H1 (cell line): ENCODE results near the gene ZNF500. TPM values are rescaled to one million over a fixed set of nuclear protein-coding genes. Genes with fewer than 3 reads are reported as not detected.
A peak's percentile ranks its signal among the peaks of the same experiment; 100 is the strongest.

Source experiments
- CTCF ChIA-PET: fragments of 300-600 bp; sonication (Branson Sonifier 250); formaldehyde crosslinking; loops from one replicate; lab custom pipeline; 2021; ENCODE audit not compliant: partially characterized antibody; lab: Charles Lee
- POLR2A ChIA-PET: fragments of 300-600 bp; sonication (Branson Sonifier 250); formaldehyde crosslinking; loops from one replicate; lab custom pipeline; 2021; ENCODE audit warnings: inconsistent platforms; ENCODE audit not compliant: partially characterized antibody; lab: Charles Lee
- DNase-seq, 2 experiments: peaks; one replicate each; pipeline versions ENCODE4 v3.0.0 to v3.0.0-alpha.2; 2010 to 2022; ENCODE audit warnings: low spot score in 2 of 2, low read depth in 1 of 2, mixed read lengths in 1 of 2
- FAIRE-seq: peaks from 2 replicates; lab custom pipeline; 2011; peaks lifted over from hg19 to GRCh38; lab: Jason Lieb, UNC
- H2AFZ ChIP-seq: 2 replicates; pipeline ENCODE4 v1.8.1; 2012; ENCODE audit warnings: low read length, inconsistent platforms
- H2AK5ac ChIP-seq: 2 replicates; pipeline ENCODE4 v1.6.1; 2013; ENCODE audit warnings: low read depth, low read length
- H2BK120ac ChIP-seq: replicated peaks from 2 replicates; pipeline ENCODE3; 2013; ENCODE audit warnings: low read depth, low read length, inconsistent platforms
- H2BK12ac ChIP-seq: 2 replicates; pipeline ENCODE4 v1.6.1; 2013; ENCODE audit warnings: low read depth, low read length
- H2BK15ac ChIP-seq: 2 replicates; pipeline ENCODE4 v1.6.1; 2013; ENCODE audit warnings: low read length
- H2BK20ac ChIP-seq: 2 replicates; pipeline ENCODE4 v1.6.1; 2013; ENCODE audit warnings: low read length
- H2BK5ac ChIP-seq: 2 replicates; pipeline ENCODE4 v1.6.1; 2013; ENCODE audit warnings: low read depth, low read length
- H3K14ac ChIP-seq: 2 replicates; pipeline ENCODE4 v1.6.1; 2013; ENCODE audit warnings: inconsistent platforms; ENCODE audit not compliant: insufficient read length
- H3K18ac ChIP-seq: 2 replicates; pipeline ENCODE4 v1.6.1; 2013; ENCODE audit warnings: low read length; ENCODE audit errors: extremely low read depth
- H3K23ac ChIP-seq: 2 replicates; pipeline ENCODE4 v1.6.1; 2013; ENCODE audit warnings: inconsistent platforms; ENCODE audit not compliant: insufficient read length
- H3K23me2 ChIP-seq: 2 replicates; pipeline ENCODE4 v1.6.1; 2013; ENCODE audit warnings: low read depth, low read length
- H3K27ac ChIP-seq: 2 replicates; pipeline ENCODE4 v1.6.1; 2011; ENCODE audit warnings: low read depth, low read length, inconsistent platforms
- H3K27me3 ChIP-seq, 4 experiments: replicated peaks in 1 of 4; 1 replicate in 1 of 4; 2 replicates in 3 of 4; pipeline versions ENCODE4 v1.6.1 to v1.8.1; 2011 to 2013; ENCODE audit warnings: low read length in 3 of 4, mild to moderate bottlenecking in 3 of 4, inconsistent platforms in 2 of 4, mixed read lengths in 2 of 4, moderate library complexity in 1 of 4; ENCODE audit not compliant: control insufficient read depth in 3 of 4, insufficient read depth in 3 of 4; ENCODE audit errors: extremely low read depth in 1 of 4
- H3K36me3 ChIP-seq, 4 experiments: 2 replicates each; pipeline versions ENCODE4 v1.6.1 to v1.8.1; 2011 to 2013; ENCODE audit warnings: mild to moderate bottlenecking in 4 of 4, low read length in 3 of 4, moderate library complexity in 2 of 4, control low read depth in 1 of 4, inconsistent platforms in 1 of 4; ENCODE audit not compliant: insufficient read depth in 4 of 4, control insufficient read depth in 2 of 4
- H3K4ac ChIP-seq: replicated peaks from 2 replicates; pipeline ENCODE3; 2013; ENCODE audit warnings: low read length, low read depth, mixed read lengths, inconsistent platforms; ENCODE audit not compliant: insufficient read length
- H3K4me1 ChIP-seq, 4 experiments: replicated peaks in 1 of 4; 1 replicate in 1 of 4; 2 replicates in 3 of 4; pipeline versions ENCODE4 v1.6.1 to v1.8.1; 2011 to 2013; ENCODE audit warnings: low read length in 3 of 4, inconsistent platforms in 2 of 4, mixed read lengths in 1 of 4; ENCODE audit not compliant: insufficient read depth in 4 of 4, control insufficient read depth in 3 of 4
- H3K4me2 ChIP-seq, 2 experiments: 2 replicates each; pipeline versions ENCODE4 v1.6.1 to v1.8.1; 2011 to 2013; ENCODE audit warnings: low read depth in 2 of 2, low read length in 2 of 2, control low read depth in 1 of 2, inconsistent platforms in 1 of 2, mild to moderate bottlenecking in 1 of 2; ENCODE audit not compliant: insufficient read depth in 1 of 2
- H3K4me3 ChIP-seq, 4 experiments: fragments of 200-600, 300-600 bp in 1 of 4; sonication (generic), shearing (Covaris generic), sonication (Bioruptor Twin) in 1 of 4; 2 replicates each; pipeline versions ENCODE4 v1.5.1 to v1.8.1; 2011 to 2016; ENCODE audit warnings: low read length in 4 of 4, low read depth in 3 of 4, control low read depth in 2 of 4, inconsistent platforms in 2 of 4, mild to moderate bottlenecking in 2 of 4, mixed read lengths in 1 of 4, moderate library complexity in 1 of 4; ENCODE audit not compliant: insufficient read depth in 2 of 4; ENCODE audit errors: extremely low read depth in 1 of 4
- H3K56ac ChIP-seq: replicated peaks from 2 replicates; pipeline ENCODE3; 2013; ENCODE audit warnings: low read depth, mild to moderate bottlenecking, mixed read lengths, low read length, inconsistent platforms; ENCODE audit not compliant: insufficient read length
- H3K79me1 ChIP-seq: 2 replicates; pipeline ENCODE4 v1.6.1; 2013; ENCODE audit warnings: low read depth, low read length, control low read depth
- H3K79me2 ChIP-seq, 2 experiments: 2 replicates each; pipeline versions ENCODE4 v1.6.1 to v1.8.1; 2012 to 2013; ENCODE audit warnings: low read length in 2 of 2, mild to moderate bottlenecking in 2 of 2, inconsistent platforms in 1 of 2; ENCODE audit not compliant: insufficient read depth in 2 of 2, control insufficient read depth in 1 of 2
- H3K9ac ChIP-seq, 4 experiments: replicated peaks in 1 of 4; 1 replicate in 1 of 4; 2 replicates in 3 of 4; pipeline versions ENCODE4 v1.6.1 to v1.8.1; 2011 to 2013; ENCODE audit warnings: low read depth in 3 of 4, low read length in 3 of 4, control low read depth in 2 of 4, mild to moderate bottlenecking in 2 of 4, moderate library complexity in 2 of 4, inconsistent platforms in 1 of 4; ENCODE audit errors: extremely low read depth in 1 of 4
- H3K9me3 ChIP-seq, 2 experiments: 2 replicates each; pipeline versions ENCODE4 v1.6.1 to v1.8.1; 2012 to 2013; ENCODE audit warnings: mild to moderate bottlenecking in 2 of 2, moderate library complexity in 2 of 2, control low read depth in 1 of 2, inconsistent platforms in 1 of 2, low read depth in 1 of 2, low read length in 1 of 2, mixed read lengths in 1 of 2; ENCODE audit not compliant: insufficient read depth in 2 of 2
- H4K20me1 ChIP-seq, 2 experiments: replicated peaks in 1 of 2; 2 replicates each; pipeline versions ENCODE3 to v1.8.1; 2011 to 2013; ENCODE audit warnings: inconsistent platforms in 2 of 2, low read length in 2 of 2, mild to moderate bottlenecking in 1 of 2; ENCODE audit not compliant: insufficient read depth in 2 of 2, control insufficient read depth in 1 of 2
- H4K5ac ChIP-seq: 2 replicates; pipeline ENCODE4 v1.6.1; 2013; ENCODE audit warnings: low read length, low read depth, mixed read lengths, inconsistent platforms; ENCODE audit not compliant: insufficient read length
- H4K8ac ChIP-seq: 2 replicates; pipeline ENCODE4 v1.8.0; 2013; ENCODE audit warnings: mild to moderate bottlenecking, moderate library complexity, low read length, inconsistent platforms; ENCODE audit not compliant: insufficient read depth; ENCODE audit errors: extremely low read depth
- H4K91ac ChIP-seq: replicated peaks from 2 replicates; pipeline ENCODE3; 2013; ENCODE audit warnings: low read length, mixed read lengths, inconsistent platforms; ENCODE audit not compliant: insufficient read length
- ASH2L ChIP-seq: fragments of 200-600, 300-600 bp; sonication (generic); IDR thresholded peaks from one replicate; pipeline ENCODE4 v1.7.1; 2017; ENCODE audit warnings: low read length
- BRCA1 ChIP-seq: IDR thresholded peaks from 2 replicates; pipeline ENCODE4 v1.6.1; 2012; ENCODE audit warnings: low read depth, low read length, improper control_type of control experiment
- CHD2 ChIP-seq: IDR thresholded peaks from 2 replicates; pipeline ENCODE4 v1.6.1; 2012; ENCODE audit warnings: low read length, improper control_type of control experiment
- JUN ChIP-seq: IDR thresholded peaks from 2 replicates; pipeline ENCODE4 v1.6.1; 2011; ENCODE audit warnings: low read depth, mild to moderate bottlenecking, improper control_type of control experiment, low read length
- NRF1 ChIP-seq: IDR thresholded peaks from 2 replicates; pipeline ENCODE4 v1.6.1; 2011; ENCODE audit warnings: mild to moderate bottlenecking, low read depth, low read length, improper control_type of control experiment
- PHF8 ChIP-seq: fragments of 200-600 bp; sonication (generic); conservative IDR thresholded peaks from 2 replicates; pipeline ENCODE4 v1.7.1; 2012; ENCODE audit warnings: low read depth, mild to moderate bottlenecking, inconsistent platforms, low read length, moderate library complexity
- POLR2AphosphoS5 ChIP-seq: IDR thresholded peaks from 2 replicates; pipeline ENCODE4 v1.6.1; 2011; ENCODE audit warnings: low read depth, low read length
- SIN3A ChIP-seq, 2 experiments: IDR thresholded peaks in 1 of 2; conservative IDR thresholded peaks in 1 of 2; 2 replicates each; pipeline ENCODE4 v1.6.1; 2011 to 2012; ENCODE audit warnings: low read length in 2 of 2, improper control_type of control experiment in 1 of 2, low read depth in 1 of 2, mild to moderate bottlenecking in 1 of 2
- SUZ12 ChIP-seq: fragments of 200-600 bp; sonication (generic); IDR thresholded peaks from 2 replicates; pipeline ENCODE4 v1.6.1; 2012; ENCODE audit warnings: mild to moderate bottlenecking, inconsistent platforms, low read length, moderate library complexity, mixed read lengths
- WGBS, 2 experiments: shearing (Covaris generic) in 1 of 2; methylation state at CpG; one replicate each; pipeline versions ENCODE4 v1.1.6 to v1.1.7; 2013 to 2015; ENCODE audit warnings: low lambda C conversion rate in 2 of 2, mixed read lengths in 2 of 2, inconsistent platforms in 1 of 2, low coverage in 1 of 2, missing lambda C conversion rate in 1 of 2; ENCODE audit not compliant: insufficient replicate concordance in 2 of 2, insufficient coverage in 1 of 2, insufficient read length in 1 of 2; ENCODE audit errors: extremely low coverage in 1 of 2, missing lambda C conversion rate in 1 of 2; 5-methylcytosine and 5-hydroxymethylcytosine counted together
- polyA plus RNA-seq, 7 experiments: library from polyadenylated mRNA; depleted of rRNA in 3 of 7; stranded (reverse) in 5 of 7; unstranded in 2 of 7; fragments of >200 nt in 5 of 7; fragments of 200-250 nt in 2 of 7; gene quantifications; 1 replicate in 5 of 7; 2 replicates in 1 of 7; 4 replicates in 1 of 7; pipeline versions ENCODE4 v1.2.1 to v1.2.3, GENCODE V29; 2011 to 2013; ENCODE audit warnings: missing spikeins in 2 of 7, mixed read lengths in 2 of 7
- total RNA-seq: library from RNA; stranded (reverse); fragmentation: NEBNext Ultra II Directional; extraction: Animal tissue kit (Norgen Biotek cat#: 25700); gene quantifications from 2 replicates; pipeline ENCODE4 v1.2.1, GENCODE V29; 2021
- TF ChIP-seq, protein P1 (sequence below): IDR thresholded peaks from 2 replicates; pipeline ENCODE4 v1.6.1; 2012; ENCODE audit warnings: inconsistent platforms

ZNF500 gene
- total and polyA plus RNA-seq, 2 of the 8 experiments (the other 6 are each of a cell fraction or from before 2014, with no cell fraction given), result 10.3 to 10.4 TPM

GRCh38 chr16:4801962-4802658 lies 35.1 kb upstream of the ZNF500 start, which contains the start of gene ROGDI:
Gene ROGDI, minus strand, starts transcription at chr16:4802633. Its CDS starts 62 bp downstream, at chr16:4802571.
- POLR2A ChIA-PET, result interaction anchor here (1.0 to 2.9 kb wide), 17 partner anchors 7 to 116 kb away, joined by 3 to 21 read pairs (median 4); partner anchors contain the start of genes ANKS3, DNAAF8, NUDT16L1 and SEPTIN12
- H3K36me3 ChIP-seq, result peaks cover 0 to 18% (median 6%) of the 10 kb centered on the region in 4 experiments; a peak in 6 of 8 replicates
- no peak within 1 kb of the TSS for H3K23ac ChIP-seq
- H3K27ac ChIP-seq, result peak within 1 kb of the TSS; percentile 70
- peak within 1 kb of the TSS; percentile 96 for H4K8ac ChIP-seq
- peaks cover 0 to 7% of the 10 kb centered on the region in 2 experiments for H4K20me1 ChIP-seq
- 0 out of 2 replicates have a peak within 1 kb of the TSS, but pooled peaks have one; percentile 21 for H2AFZ ChIP-seq
- H4K5ac ChIP-seq, result peak within 1 kb of the TSS; percentile 73
- FAIRE-seq (no peak), DNase-seq (peak; percentile 70 to 88)
- H3K56ac ChIP-seq, result no peak within 1 kb of the TSS
- no peaks in the 10 kb centered on the region for H3K79me2 ChIP-seq
- no peak within 1 kb of the TSS for H3K4ac ChIP-seq
- H2AK5ac ChIP-seq, result no peak within 1 kb of the TSS
- H2BK15ac ChIP-seq, result no peak within 1 kb of the TSS
- peaks cover 0 to 14% (median 8%) of the 10 kb centered on the region in 4 experiments; a peak in 4 of 7 replicates for H3K4me1 ChIP-seq
- H3K4me3 ChIP-seq, result peak within 1 kb of the TSS; percentile 63 to 82 (median 78)
- no peaks in the 10 kb centered on the region for H3K27me3 ChIP-seq
- H3K9ac ChIP-seq, result peak within 1 kb of the TSS; percentile 56 to 84 (median 68); a peak in 6 of 7 replicates
- no peaks in the 10 kb centered on the region for H3K79me1 ChIP-seq
- no peaks in the 10 kb centered on the region for H3K9me3 ChIP-seq
- H3K14ac ChIP-seq, result no peak within 1 kb of the TSS
- H2BK120ac ChIP-seq, result no peak within 1 kb of the TSS
- H2BK5ac ChIP-seq, result peak within 1 kb of the TSS; percentile 90; the same call in 1 of the 2 replicates
- CTCF ChIA-PET, result no interaction called here
- H4K91ac ChIP-seq, result no peak within 1 kb of the TSS
- H2BK20ac ChIP-seq, result no peak within 1 kb of the TSS
- peak within 1 kb of the TSS; percentile 67 to 92 for H3K4me2 ChIP-seq
- WGBS, 2 experiments, result 4% methylated on average over 28 of the region's 70 CpGs; no CpG with 5 or more reads in 1 of the 2 experiments
- H3K18ac ChIP-seq, result peak within 1 kb of the TSS; percentile 87
- peak within 1 kb of the TSS; percentile 75; the same call in 1 of the 2 replicates for H2BK12ac ChIP-seq
- H3K23me2 ChIP-seq, result peaks cover 8% of the 10 kb centered on the region; the same call in 1 of the 2 replicates
- 0 out of 2 replicates have a peak, but pooled peaks have one; percentile 53 for TF ChIP-seq PHF8
- peak; percentile 72 for TF ChIP-seq ASH2L
- no peak for TF ChIP-seq BRCA1
- TF ChIP-seq NRF1, result no peak
- TF ChIP-seq, protein P1, sequence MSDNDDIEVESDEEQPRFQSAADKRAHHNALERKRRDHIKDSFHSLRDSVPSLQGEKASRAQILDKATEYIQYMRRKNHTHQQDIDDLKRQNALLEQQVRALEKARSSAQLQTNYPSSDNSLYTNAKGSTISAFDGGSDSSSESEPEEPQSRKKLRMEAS, result no peak
- TF ChIP-seq JUN, result no peak
- peak; percentile 43; the same call in 1 of the 2 replicates for TF ChIP-seq POLR2AphosphoS5
- TF ChIP-seq CHD2, result no peak
- peak; percentile 13 to 43; a peak in 1 of 4 replicates for TF ChIP-seq SIN3A (conservative IDR thresholded peaks at IDR 0.05 in 1 of 2, IDR thresholded peaks at IDR 0.05 in 1 of 2; ENCODE audit: low read depth in 1 of 2, low read length in 2 of 2)
- TF ChIP-seq SUZ12, result no peak
